ENCODE measurements around the gene SOX5.
"Not testable (repeated sequence)": the region's sequence is repeated elsewhere in the genome, so short reads cannot be mapped to it uniquely, and the experiment has no call there.

- TF ChIP-seq CTCF (IDR thresholded peaks at IDR 0.05 in 4 of 5, conservative IDR thresholded peaks at IDR 0.05 in 1 of 5); POLR2A (IDR thresholded peaks at IDR 0.05): not testable (repeated sequence)
Measured at GRCh38 chr12:23519444-23519843, 430.0 kb downstream of the SOX5 start.

All from gastrocnemius medialis (tissue), 4 donors.